Measurements from ENCODE around the gene ANXA4.
"Not testable (repeated sequence)": the region's sequence is repeated elsewhere in the genome, so short reads cannot be mapped to it uniquely, and the experiment has no call there.

Gene ANXA4

DNA sequence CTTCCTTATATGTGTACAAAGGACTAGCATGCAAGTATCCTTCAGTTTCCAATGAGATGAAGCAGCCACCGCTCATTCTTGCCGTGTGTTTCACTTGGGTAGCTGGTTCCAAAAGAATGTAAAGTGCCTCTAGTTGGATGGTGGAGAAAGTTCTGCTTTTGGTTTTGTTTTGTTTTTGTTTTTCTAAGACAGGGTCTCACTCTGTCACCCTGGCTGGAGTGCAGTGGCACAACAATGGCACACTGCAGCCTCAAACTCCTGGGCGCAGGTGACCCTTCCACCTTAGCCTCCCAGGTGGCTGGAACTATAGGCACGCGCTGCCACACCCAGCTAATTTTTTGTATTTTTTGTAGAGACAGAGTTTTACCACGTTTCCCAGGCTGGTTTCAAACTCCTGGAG, 8.3 kb downstream of the ANXA4 start:
- in situ Hi-C loops (cut with MboI; ENCODE audit: low sequenced_read_pairs): no loop called here

DNA sequence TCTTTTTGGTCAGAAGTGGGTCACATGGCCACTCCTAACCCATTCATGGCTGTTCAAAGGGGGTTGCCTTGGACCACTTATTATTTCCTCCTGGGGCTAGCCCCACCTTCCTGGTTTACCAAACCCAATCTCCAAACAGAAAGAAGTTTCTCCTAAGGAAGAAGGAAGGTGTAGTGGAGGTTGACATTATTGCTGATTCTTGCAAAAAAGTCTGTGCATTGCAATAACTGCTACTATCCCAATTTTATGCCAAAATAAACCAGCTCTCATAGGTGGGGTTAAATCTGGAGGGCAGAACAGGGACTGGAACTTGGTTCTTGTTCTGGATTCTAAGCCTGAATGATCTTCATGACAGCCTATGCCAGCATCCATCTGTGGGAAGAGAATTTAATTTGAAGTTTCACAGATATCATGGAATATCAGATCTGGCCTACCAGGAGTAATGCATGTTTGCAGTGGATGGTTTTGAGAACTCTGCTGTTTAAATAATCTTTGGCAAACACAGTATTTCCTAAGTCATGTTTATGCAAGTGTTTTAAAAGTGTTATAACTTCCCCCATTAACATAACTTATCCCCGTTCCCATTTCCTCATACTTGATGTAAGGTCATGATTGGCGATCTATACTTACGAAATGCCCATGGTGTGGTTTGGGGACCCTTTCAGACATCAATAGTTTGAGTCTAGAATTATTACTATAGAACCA, 11.9 kb downstream of the ANXA4 start:
- in situ Hi-C loops (cut with MboI; ENCODE audit: low sequenced_read_pairs): no loop called here

GRCh38 chr2:69754633-69755032, 12.7 kb downstream of the ANXA4 start:
- in situ Hi-C loops (cut with MboI; ENCODE audit: low sequenced_read_pairs): no loop called here

DNA sequence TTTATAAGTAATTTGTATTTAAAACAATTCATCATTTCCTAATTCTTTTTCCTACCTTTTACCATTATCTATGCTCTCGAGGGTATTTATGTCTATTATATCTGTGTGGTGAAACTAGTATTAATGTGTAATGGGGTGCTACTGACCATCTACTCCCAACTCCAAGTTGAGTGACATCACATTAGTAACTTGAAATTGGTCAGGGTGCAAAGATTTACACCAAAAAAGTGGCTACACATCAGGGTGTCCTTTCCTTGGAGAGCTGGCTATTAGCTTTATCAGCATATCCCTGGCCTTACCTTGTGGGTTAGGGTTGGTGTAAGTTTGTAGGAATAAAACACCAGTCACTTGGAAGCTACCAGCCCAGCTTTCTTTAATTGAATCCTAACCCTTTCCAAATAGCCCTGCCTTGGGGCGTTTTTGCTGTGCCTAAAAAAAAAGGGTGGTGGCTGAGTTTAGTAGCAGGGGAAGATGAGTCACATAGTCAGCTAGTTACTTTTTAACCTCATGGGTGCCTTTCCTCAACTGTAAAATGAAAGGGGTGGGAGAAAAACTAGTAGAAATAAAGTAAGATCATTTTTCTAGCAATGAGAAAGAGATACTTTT, 14.0 kb downstream of the ANXA4 start:
- in situ Hi-C loops (cut with MboI; ENCODE audit: low sequenced_read_pairs): no loop called here

DNA sequence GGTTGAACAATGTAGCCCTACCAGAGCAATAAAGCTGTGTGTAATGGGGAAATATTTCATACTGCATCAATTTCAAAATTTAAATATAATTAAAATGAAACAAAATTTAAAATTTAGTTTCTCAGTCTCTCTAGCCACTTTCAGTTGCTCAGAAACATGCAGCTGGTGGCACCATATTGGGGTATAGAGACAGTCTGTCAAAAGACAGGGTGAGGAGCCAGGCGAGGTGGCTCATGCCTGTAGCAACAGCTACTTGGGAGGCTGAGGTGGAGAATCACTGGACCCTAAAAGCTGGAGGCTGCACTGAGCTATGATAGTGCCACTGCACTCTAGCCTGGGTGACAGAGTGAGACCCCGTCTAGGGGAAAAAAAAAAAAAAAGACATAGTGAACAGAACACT, 20.1 kb downstream of the ANXA4 start:
- in situ Hi-C loops (cut with MboI; ENCODE audit: low sequenced_read_pairs): no loop called here

DNA sequence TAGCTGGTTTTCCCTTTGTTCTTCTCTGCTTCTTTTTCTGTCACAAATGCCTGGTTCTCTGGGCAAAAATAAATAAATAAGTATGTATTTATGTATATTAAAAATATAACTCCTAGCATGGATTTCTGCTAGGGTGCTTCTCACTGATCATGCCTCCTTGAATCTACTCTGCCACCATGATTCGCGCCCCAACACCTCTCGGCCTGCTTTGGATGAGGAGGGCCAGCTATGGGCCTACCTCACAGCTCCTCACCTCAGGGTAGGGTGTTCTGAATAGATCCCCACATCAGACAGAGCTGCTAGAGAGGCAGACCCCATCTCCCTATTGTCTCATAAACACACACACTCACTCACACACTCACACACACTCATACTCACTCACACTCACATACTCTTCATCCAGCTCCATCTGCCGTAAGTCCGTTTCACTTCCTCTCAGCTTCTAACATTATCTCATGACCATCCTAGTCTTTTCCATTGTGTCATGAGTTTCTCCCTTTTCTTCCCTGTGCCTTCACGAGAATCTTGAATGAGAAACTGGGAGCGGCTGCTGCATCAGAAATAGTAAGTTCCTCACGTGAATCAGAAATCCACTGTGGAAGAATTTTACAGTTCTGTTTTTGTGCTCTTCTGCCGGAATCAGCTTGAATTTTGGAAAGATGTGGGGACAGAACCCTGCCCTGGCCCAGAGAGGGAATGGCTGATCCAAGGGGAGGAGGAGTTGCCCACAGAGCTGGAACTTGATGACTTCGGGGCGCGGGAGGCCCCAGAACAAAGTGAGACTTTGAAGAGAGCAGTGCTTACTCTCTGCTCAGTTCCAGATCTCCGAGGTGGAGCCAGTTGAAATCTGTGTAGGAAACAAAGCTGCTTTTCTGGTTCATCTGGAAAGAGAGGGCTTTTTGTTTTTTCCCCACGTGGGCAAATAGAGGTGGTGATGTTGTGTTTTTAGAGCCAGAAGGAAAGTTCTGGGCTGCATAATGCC, 20.9 kb downstream of the ANXA4 start:
- in situ Hi-C loops (cut with MboI; ENCODE audit: low sequenced_read_pairs): no loop called here

GRCh38 chr2:69763831-69764230, 21.9 kb downstream of the ANXA4 start:
- in situ Hi-C loops (cut with MboI; ENCODE audit: low sequenced_read_pairs): not testable (repeated sequence)

DNA sequence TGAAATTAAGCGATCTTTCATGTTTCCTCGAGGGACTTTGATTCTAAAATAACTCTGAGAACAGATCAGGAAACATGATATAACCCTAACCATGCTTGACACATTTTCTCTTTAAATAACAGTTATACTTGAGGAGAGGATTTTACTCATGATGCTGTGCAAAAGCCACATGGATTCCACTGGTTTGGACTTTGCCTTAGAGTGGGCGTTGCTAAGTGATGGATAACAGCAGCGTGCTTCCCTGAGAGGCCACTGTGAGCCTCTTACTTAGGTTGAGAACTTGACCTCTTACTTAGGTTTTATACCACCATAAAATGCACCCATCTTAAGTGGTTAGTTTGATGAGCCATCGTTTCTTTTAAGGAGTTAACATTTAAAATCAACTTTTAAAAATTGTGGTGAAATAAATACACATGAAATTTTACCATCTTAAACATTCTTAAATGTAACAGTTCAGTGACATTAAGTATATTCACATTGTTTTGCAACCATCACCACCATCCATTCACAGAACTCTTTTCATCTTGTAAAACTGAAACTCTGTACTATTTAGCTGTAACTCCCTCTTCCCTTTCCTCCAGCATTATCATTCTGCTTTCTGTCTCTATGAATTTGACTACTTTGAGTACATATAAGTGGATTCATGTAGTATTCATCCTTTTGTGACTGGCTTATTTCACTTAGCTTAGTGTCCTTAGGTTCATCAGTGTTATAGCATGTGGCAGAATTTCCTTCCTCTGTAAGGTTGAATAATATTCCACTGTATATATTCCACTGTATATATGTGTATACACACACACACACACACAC, 22.6 kb downstream of the ANXA4 start:
- in situ Hi-C loops (cut with MboI; ENCODE audit: low sequenced_read_pairs): no loop called here

DNA sequence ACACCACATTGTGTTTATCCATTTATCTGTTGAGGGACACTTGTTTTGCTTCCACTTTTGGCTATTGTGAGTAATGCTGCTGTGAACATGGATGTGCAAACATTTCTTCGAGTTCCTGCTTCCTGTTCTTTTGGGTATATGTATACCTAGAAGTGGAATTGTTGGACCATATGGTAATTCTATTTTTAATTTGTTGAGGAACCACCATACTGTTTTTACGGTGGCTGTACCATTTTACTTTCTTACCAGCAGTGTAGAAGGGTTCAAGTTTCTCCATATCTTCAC, 23.1 kb downstream of the ANXA4 start:
- in situ Hi-C loops (cut with MboI; ENCODE audit: low sequenced_read_pairs): no loop called here

DNA sequence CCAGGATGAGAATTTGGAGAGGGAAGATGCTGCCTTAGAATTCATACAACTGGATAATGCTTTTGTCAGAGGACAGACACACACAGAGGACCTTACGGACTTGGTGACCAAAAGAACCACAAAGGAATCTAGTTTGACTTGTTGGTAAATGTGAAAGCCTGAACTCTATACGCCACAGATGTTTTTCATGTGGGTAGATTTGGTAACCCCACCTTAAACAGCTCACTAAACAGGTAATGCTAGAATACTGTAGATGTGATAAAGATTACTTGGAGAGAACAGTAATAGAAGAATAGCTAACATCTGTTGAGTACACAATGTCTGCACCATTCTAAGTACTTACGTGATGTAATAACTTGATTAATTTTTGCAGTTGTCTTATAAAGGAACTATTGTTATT, 24.1 kb downstream of the ANXA4 start:
- in situ Hi-C loops (cut with MboI; ENCODE audit: low sequenced_read_pairs): no loop called here

GRCh38 chr2:69767034-69767433, 25.1 kb downstream of the ANXA4 start:
- in situ Hi-C loops (cut with MboI; ENCODE audit: low sequenced_read_pairs): no loop called here

- in situ Hi-C loops (cut with MboI; ENCODE audit: low sequenced_read_pairs): no loop called here
These were observed 26.3 kb downstream of the ANXA4 start for GRCh38 chr2:69768235-69768634.

GRCh38 chr2:69768789-69769188, 26.9 kb downstream of the ANXA4 start:
- in situ Hi-C loops (cut with MboI; ENCODE audit: low sequenced_read_pairs): no loop called here

- in situ Hi-C loops (cut with MboI; ENCODE audit: low sequenced_read_pairs): no loop called here
These were observed 27.3 kb downstream of the ANXA4 start for GRCh38 chr2:69769272-69769671.

- in situ Hi-C loops (cut with MboI; ENCODE audit: low sequenced_read_pairs): no loop called here
These were observed 28.3 kb downstream of the ANXA4 start for GRCh38 chr2:69770193-69770702.

GRCh38 chr2:69770747-69771146, 28.8 kb downstream of the ANXA4 start:
- in situ Hi-C loops (cut with MboI; ENCODE audit: low sequenced_read_pairs): no loop called here

- in situ Hi-C loops (cut with MboI; ENCODE audit: low sequenced_read_pairs): no loop called here
These were observed 29.5 kb downstream of the ANXA4 start for GRCh38 chr2:69771461-69771860.

GRCh38 chr2:69773206-69773605, 31.3 kb downstream of the ANXA4 start:
- in situ Hi-C loops (cut with MboI; ENCODE audit: low sequenced_read_pairs): no loop called here

DNA sequence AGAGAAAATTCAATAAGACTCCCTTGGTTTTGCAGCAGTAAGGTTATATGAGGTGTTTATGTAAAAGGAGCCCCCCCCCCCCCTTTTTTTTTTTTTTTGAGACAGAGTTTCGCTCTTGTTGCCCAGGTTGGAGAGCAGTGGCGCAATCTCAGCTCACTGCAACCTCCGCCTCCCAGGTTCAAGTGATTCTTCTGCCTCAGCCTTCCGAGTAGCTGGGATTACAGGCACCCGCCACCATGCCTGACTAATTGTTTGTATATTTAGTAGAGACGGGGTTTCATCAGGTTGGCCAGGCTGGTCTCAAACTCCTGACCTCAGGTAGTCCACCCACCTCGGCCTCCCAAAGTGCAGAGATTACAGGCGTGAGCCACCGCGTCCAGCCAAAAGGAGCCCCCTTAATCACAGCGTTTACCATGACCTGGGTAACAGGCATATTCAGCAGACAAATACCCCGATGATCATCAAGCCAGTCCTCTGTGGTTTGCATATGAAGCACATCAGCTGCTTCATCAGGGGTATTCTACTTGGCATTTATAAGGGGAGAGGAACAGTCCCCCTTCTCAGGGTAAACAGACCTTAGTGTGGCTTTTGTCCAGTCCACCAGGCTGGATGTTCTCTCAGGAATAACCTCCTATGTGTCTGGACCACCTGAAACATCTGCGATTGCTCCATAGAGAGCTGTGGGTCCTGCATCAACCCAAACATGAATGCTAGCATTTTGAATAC, 32.5 kb downstream of the ANXA4 start:
- in situ Hi-C loops (cut with MboI; ENCODE audit: low sequenced_read_pairs): not testable (repeated sequence)

All from HL-60/S4 treated with retinoic acid at 250 ng/mL for 4 days and 3 days (cell line).